Activated CD4-positive, CD25-positive, alpha-beta regulatory T cell (primary cell): ENCODE measurements around the gene ACVR1B.

Experiments
- DNase-seq, 4 experiments: peaks; one replicate each; lab custom pipeline; 2025; lab: John Stamatoyannopoulos, UW

Gene ACVR1B

DNA sequence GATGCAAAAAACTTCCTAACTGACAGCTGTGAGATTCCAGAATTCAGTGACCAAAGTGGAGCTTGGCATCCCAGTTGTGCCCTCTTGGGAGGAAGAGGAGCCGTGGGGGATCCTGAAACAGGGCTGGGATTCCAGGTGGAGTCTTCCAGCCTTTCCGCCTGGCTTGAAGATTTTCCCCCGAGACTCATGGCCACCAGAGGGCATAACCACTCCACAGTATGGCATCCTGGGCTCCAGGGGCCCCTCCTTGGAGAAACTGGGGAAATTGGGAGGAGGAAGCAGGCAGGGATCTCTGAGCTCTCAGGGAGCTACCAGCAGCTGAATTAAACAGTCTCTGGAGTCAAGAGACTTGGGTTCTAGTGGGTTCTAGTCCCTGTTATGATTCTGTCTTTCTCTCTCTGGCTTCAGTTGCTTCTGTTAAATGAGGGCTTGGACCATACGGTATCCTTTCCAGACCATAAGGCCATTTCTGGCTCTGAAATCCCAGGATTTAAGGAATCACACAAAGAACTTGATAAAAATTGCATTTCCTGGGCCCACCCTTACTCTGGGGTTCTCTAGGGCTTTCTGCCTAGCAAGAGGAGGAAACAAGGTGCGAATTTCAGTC lies 52.6 kb downstream of the ACVR1B start:
- DNase-seq: no peak

DNA sequence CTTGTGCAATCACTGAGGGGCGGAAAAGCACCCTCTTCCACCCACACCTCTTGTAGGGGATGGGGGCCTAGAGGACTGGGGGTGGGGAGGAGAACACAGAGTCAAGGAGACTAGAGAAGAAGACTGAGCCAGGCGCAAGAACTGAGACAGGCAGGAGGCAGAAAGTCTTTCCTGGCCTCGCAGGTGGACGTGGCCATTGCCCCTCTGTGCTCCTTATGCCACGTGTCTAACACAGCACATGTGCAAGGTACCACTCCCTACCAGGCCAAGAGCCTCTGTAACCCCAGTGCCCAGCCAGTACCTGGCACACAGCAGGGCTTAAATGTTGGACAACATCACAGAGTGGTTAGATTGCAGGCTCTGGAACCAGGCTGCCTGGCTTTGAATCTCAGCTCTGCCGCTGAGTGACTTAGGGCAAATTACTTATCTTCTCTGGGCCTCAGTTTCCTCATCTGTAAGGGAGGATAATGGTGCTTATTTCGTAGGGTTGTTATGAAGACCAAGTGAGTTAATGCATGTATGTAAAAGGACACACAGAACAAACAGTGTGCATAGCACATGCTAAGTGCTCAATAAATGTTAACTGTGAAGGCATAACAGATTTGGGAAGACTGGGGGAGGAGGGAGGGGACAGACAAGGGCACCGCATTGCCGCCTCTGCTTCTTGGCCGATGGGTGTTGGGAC lies 53.9 kb downstream of the ACVR1B start:
- no peak for DNase-seq

DNA sequence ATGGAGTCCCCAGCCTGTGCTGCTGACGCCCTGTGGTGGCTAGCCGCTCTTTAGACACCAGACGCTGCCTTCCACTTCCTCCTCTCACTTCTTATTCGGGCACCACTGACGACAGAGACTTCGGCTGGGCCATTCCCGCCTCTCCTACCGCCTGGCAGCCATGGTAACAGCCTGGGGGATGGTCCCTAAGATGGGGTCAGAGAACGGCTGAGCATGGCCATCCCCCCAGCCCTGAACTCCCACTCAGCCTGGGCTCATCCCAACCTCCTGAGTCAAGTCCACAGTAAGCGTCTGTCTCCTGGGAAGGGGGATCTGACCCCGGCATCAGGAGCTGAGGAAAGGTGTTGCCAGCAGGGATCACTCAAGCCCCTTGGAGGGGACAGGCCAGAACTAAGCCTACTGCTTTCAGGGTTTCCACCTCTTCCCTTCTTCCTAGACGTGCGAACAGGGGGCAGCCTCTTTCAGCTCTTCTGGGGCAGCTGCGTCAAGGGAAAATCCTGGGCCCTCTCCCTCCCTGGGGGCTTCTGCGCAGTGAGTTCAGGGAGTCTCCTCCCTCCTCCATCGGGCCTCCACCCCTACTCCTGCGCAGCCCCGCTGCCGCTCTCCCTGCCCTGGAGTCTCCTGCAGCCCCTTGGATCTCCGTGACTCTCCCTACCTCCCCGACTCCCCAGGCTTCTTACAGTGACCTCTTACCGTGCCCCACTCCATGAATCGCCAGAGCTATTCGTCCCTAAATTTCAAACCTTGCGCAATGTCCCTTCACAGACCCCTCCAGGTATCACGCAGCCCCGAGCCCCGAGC lies 54.6 kb downstream of the ACVR1B start:
- no peak for DNase-seq

DNA sequence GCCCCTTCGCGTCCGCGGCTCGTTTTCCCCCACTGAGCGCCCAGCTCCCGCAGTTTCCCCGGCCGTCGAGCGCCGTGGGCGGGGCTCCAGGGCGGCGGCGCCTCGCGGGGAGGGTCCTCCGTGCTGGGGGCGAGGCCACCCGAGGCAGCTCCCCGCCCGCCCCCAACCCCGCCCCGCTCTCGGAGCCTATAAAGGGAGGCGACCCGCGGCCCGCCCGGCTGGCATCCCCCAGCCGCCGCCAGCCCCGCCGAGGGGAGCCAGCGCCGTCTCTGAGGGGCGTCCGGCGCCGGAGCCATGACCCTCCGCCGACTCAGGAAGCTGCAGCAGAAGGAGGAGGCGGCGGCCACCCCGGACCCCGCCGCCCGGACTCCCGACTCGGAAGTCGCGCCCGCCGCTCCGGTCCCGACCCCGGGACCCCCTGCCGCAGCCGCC lies 55.2 kb downstream of the ACVR1B start, which contains the start of gene TAMALIN:
Gene TAMALIN (plus strand): TSS at position 221 of the 432 bp plus-strand sequence. CDS start 74 bp downstream, at position 295.
- peak; percentile 52 to 67 (median 62) for DNase-seq

DNA sequence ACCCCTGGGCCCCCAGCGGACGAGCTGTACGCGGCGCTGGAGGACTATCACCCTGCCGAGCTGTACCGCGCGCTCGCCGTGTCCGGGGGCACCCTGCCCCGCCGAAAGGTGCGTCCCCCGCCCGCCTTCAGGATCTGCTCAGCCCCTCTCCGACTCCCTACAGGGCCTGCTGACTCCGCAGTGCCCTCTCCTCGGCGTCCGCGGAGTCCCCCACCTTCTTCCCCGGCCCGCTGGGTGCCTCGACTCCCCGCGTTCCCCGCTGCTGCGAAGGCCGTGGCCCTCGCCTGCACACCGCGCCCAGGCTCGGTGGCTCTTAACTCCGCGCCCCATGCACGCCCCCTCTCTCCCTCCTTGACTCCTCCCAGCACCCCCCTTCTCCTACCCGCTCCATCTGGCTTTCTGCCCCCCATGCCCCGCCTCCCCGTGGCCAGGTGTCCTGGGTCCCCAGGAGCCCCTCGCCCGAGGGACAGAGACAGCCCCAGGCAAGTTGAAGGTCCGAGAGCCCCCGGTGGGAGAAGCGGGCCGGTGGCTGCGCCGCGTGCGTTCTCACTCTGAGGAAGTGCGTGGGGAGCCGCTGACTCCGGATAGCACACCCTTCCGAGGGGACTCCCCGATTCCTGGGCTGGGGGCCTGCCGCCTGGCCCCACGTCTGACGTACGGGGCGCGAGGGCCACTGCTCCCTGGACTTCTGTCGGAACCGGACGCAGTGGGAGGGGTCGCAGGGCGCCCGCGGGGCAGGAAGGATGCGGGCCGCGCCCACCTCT lies 55.8 kb downstream of the ACVR1B start:
- peak in 1 of 4 experiments; percentile 35 for DNase-seq

DNA sequence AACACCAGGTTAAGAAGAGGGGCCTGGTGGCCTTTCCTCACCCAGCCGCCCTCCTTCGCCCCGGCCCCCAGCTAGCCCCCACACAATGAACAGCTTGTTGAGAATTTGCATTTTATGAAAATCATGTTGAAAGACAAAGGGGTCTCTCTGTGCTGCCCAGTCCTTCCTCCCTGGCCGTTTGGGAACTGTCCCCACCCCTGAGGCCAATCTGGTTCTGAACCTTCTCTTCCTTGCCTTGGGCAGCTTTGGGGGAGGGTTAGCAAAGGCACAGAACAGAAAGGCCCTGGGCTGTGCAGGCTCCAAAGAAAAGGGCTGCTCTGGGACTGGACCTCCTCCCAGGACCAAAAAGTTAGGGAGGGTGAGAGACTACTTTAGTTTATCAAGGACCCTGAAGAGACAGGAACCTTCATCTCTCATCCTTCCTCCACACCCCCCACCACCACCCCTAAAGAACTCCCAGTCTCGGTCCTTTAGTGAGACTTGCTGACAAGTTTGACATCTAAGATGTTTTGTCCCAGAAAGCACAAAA lies 56.5 kb downstream of the ACVR1B start:
- no peak for DNase-seq

DNA sequence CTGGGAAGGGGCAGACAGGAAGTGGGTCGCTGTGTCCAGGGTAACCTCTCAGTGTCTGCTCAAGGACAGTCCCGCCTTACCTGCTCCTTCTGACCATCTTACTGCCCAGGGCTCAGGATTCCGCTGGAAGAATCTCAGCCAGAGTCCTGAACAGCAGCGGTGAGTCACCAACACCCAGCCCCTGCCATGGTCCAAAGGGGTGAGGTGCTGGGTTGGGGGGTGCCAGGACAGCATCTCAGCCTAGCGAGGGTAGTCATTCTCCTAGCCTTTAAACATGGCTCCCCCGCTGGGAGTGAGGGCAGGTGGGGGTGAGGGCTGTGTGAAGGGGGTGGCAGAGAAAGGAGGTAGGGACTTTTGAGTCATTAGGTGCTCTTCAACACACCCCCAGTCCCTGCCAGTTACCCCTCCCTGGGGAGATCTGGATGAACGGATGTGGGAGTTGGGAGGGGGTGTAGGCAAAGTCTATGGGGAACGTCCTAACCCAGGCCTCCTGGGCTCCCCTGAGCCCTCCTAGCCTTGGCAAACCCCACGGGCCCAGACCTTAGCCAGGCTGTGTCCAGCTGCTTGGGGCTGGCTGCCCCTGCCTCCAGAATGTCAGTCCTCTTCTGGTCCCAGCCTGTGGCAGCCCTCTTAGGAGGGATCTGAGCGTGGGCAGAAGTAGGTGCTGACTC lies 57.7 kb downstream of the ACVR1B start:
- DNase-seq: no peak

DNA sequence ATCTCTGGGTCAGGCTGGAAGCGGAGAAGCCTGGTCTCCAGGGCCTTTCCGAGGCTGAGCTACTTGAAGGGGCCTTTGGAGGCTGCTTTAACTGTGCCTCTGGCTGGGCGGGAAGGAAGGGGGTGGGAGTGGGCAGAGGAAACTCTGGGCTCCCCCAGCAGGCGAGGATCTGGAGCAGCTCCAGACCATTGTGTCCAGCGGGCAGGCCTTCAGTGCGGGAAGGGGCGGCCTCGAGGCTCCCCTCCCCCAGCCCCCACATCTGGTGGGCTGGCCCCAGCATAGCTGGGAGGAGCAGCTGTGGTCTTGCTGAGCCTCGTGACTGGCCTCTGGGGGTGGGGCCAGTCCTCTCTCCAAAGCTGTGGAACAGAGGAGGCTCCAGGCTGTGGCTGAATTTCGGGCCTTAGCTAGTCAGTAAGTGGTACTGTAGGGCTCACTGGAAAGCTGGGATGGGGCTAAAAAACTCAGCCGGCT lies 58.7 kb downstream of the ACVR1B start:
- DNase-seq: no peak

DNA sequence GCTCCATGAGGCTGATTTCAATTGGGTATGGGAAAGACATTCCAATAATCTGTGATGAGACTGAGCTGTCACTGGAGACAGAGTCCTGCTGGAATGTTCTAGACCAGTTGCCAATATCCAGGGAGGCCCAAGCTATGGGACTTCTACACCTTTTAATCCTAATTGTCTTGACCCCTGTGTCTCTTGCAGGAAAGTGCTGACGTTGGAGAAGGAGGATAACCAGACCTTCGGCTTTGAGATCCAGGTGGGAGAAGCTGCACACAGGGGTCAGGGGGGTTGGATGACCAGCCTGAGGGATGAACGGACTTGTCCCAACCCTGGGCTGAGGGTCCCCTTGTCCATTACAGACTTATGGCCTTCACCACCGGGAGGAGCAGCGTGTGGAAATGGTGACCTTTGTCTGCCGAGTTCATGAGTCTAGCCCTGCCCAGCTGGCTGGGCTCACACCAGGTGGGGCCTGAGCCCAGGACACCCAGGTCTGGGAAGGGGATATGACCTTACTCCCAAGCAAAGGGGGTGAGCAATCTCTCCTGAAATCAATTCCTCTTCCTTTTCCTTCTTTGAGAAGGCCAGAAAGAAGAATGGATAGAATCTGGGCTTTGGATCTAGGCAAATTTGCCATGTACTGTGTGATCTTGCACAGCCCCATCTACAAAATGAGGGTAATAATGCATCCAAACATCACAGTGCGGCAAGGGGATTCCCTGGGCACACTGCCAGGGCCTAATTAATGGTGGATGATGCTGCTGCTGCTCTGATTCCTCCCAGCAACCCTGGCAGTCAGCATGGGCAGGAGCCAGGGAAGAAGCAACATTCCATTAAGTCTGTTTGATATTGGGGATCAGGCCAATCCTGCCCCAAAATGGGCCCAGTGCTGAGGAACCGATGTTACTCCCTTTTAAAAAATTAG lies 59.4 kb downstream of the ACVR1B start:
- no peak for DNase-seq

DNA sequence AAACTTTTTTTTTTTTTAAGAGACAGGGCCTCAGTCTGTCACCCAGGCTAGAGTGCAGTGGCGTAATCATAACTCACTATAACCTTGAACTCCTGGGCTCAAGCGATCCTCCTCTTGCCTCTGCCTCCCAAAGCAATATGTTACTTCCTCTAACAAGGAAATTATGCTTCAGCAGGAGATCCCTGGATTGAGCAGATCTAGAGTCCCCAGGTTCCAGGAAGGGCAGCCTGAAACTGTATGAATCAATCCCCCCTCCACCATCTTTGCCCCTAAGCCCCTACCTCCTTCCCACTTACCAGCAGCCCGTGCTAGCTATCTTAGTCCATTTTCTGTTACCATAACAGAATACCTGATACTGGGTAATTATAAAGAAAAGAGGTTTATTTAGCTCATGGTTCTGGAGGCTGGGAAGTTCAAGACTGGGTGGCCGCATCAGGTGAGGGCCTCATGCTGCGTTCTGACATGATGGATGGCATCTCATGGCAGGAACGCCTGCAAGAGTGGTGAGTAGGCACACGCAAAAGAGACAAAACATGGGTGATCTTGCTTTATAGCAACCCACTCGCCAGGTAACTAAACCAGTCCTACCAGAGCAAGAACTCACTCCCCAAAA lies 60.2 kb downstream of the ACVR1B start:
- DNase-seq: no peak

DNA sequence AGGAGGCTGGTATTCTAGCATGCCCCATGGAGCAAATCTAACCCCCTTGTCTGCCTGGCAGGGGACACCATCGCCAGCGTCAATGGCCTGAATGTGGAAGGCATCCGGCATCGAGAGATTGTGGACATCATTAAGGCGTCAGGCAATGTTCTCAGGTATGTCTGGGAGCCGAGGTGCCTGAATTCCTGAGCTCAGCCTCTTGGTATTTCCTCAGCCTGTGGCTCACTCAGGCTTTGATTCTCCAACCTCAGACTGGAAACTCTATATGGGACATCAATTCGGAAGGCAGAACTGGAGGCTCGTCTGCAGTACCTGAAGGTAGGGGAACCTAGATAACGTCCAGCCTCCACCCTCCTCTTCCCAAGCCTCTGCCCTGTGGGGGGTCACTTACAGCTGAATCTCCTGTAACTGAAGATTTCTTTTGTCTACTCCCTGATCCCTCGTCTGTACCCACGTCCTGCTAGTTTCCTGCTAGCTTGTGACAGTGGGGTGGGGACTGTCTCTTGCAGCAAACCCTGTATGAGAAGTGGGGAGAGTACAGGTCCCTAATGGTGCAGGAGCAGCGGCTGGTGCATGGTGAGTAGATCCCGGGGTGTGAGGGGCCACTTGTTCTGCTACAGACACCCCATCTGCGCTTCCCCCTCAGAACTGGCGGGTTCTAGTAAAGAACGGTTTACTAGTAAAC lies 62.3 kb downstream of the ACVR1B start:
- DNase-seq: no peak

DNA sequence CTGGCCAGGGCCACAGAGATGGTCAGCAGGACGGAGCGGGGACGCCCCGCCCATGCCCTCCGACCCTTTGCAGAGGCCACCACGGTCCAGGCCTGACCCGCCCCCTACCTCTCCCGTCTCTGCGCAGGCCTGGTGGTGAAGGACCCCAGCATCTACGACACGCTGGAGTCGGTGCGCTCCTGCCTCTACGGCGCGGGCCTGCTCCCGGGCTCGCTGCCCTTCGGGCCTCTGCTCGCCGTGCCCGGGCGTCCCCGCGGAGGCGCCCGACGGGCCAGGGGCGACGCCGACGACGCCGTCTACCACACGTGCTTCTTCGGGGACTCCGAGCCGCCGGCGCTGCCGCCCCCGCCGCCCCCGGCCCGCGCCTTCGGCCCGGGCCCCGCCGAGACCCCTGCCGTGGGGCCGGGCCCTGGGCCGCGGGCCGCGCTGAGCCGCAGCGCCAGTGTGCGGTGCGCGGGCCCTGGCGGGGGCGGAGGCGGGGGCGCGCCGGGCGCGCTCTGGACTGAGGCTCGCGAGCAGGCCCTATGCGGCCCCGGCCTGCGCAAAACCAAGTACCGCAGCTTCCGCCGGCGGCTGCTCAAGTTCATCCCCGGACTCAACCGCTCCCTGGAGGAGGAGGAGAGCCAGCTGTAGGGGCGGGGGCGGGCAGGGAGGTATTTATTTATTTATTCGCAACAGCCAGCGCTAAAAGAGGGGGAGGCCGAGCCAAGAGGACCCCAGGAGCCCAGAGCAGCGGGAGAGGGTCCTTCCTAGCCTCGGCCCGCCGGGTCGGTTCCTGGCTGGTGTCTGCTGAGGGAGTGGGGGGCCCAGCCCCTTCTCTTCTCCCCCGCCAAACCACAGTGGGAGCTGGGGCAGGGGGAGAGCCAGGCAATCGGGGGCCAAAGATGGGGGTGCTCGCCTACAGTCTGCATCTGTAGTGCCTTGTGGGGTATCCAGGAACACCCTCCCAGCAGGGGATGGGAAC lies 63.4 kb downstream of the ACVR1B start:
- no peak for DNase-seq

DNA sequence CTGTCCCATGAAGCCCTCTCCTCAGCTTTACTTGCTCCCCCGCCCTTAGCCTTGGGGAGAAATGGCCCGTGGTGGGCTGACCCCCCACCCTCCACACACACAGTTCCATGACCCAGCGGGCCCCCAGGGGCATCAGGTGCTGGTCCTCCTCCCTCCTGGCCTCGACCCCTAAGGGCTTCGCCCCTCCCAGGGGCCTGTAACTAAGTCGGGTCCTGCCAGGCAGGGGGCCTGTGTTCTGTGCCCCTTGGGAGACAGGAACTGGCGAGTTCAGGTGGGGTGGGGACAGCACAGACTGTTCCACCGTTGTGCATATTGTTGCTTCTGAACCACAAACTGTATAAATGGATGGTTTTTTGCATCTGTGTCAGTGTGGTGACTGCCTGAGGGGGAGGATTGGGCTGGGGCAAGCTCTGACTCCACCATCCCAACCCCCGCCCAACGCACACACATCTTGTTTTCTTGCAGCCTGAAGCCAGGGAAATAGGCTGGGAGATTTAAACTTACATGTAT lies 64.1 kb downstream of the ACVR1B start:
- no peak for DNase-seq

DNA sequence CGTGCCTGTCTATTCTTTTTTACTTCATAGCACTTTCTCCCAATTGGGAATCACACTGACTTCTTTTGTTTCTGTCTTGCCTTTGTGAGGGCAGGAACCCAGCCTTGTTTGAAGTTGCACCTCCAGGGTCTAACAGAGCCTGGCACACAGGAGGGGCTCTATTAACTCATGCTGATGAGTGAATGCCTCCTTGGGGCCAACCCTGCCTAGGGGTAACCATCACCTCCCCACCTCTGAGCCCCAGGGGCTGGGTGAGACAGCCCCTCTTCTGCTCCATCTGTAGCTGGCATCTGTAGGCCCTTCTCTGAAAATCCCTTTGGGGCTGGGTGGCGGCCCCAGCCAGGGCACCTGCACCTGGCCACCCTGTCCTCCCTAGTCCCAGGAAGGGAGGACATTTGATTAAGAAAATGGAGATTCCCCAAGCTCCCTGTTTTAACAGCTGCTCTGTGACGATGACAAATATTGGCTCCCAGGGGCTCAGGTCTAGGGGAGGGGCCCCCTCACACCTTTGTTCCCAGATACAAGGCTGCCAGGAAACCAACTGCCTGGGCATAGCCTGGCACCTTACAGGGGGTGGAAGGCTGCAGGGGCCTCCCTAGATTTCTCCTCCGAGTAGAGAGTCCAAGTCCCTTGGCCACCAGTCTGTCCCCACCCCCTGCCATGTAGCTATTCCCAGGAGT lies 67.1 kb downstream of the ACVR1B start:
- DNase-seq: no peak

DNA sequence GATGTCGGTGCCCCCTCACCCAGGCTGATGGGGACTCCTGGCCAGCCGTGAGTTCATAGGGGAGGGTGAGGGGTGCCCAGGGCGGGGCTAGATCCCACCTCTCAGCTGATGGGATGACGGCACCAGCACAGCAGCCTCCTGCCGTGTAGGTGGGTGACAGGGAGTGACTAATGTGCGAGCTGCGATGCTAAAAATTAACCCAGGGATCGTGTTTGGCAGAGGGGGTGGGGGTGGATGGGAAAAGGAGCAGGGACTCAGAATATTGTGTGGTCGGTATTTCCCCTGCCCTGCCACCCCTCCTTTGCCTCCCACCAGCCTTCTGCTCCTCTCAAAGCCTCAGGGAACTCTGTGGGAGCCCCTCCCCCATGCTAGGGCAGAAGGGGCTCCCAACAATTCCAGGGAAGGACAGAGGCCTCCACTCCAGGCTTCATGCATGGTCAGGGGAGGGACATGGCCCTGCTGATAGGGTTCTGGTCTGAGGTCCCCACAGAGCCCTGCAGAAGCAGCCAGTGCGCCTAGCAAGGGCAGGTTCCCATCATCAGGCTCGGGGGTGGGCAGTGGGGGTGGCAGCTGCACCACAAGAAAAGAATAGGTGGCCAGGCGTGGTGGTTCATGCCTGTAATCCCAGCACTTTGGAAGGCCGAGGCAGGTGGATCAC lies 67.7 kb downstream of the ACVR1B start:
- no peak for DNase-seq

DNA sequence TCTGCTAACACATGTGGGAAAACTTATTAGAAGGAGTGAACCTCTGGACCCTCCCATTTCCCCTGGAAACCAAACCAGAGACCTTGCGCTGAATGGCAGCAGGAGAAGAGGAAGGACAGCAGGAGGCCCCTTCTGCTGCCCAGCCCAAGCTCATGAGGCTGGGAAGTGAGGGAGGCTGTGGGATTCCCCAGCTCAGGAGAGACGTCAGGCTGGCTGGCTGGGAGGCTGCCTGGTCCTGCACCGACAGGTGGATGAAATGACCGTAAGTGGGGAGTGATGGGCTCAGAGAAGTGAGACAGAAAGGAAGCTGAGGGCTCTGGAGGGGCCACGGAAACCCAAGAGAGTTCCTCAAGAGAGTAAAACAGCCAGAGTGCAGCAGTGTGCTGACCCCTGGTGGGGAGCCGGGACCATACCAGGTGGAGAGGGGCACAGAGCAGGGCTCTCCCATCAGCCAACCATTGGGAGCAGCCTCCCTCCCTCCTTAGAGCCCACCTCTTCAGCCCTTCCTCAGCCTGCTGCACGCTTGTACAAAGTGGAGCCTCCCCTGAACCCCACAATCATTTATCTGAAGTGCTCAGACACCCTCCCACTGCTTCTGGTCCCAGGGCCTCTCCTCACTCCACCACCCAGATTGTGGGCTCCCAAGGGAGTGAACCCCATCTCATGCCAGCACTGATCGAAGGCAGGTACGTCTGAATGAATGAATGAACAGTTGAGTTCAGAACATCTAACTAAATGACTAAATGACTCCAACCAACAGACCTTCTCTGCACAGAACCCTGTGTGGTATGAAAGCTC lies 69.2 kb downstream of the ACVR1B start:
- DNase-seq: peak in 3 of 4 experiments; percentile 22 to 45 (median 31)
